Keratinocyte (primary cell): ENCODE data around the gene PTPRR. TPM values are rescaled to one million over a fixed set of nuclear protein-coding genes. Genes with fewer than 3 reads are reported as not detected.

Experiments
- DNase-seq: peaks from one replicate; pipeline ENCODE4 v3.0.0-alpha.2; 2011; ENCODE audit warnings: low read depth, missing footprints, low spot score
- FAIRE-seq: peaks from 2 replicates; lab custom pipeline; 2011; peaks lifted over from hg19 to GRCh38; lab: Jason Lieb, UNC
- H2AFZ ChIP-seq: 2 replicates; pipeline ENCODE4 v1.6.0; 2012; ENCODE audit warnings: low read length, control low read depth, inconsistent platforms; ENCODE audit not compliant: control insufficient read depth
- H3K27ac ChIP-seq: 2 replicates; pipeline ENCODE4 v1.5.1; 2011; ENCODE audit warnings: low read length; ENCODE audit not compliant: control insufficient read depth, insufficient read depth
- H3K27me3 ChIP-seq: 3 replicates; pipeline ENCODE4 v1.6.0; 2011; ENCODE audit warnings: low read length; ENCODE audit not compliant: control insufficient read depth, insufficient read depth; ENCODE audit errors: extremely low read depth
- H3K36me3 ChIP-seq, 2 experiments: 2 replicates in 1 of 2; 3 replicates in 1 of 2; pipeline ENCODE4 v1.5.1; 2011; ENCODE audit warnings: low read length in 2 of 2, mild to moderate bottlenecking in 1 of 2; ENCODE audit not compliant: control insufficient read depth in 2 of 2, insufficient read depth in 2 of 2; ENCODE audit errors: extremely low read depth in 1 of 2
- H3K4me1 ChIP-seq: 3 replicates; pipeline ENCODE4 v1.5.1; 2011; ENCODE audit warnings: low read length; ENCODE audit not compliant: control insufficient read depth, insufficient read depth; ENCODE audit errors: extremely low read depth
- H3K4me2 ChIP-seq: 3 replicates; pipeline ENCODE4 v1.6.0; 2011; ENCODE audit warnings: low read depth, low read length; ENCODE audit not compliant: control insufficient read depth, insufficient read depth; ENCODE audit errors: extremely low read depth
- H3K4me3 ChIP-seq, 3 experiments: fragments of 200-600 bp in 1 of 3; sonication (generic) in 1 of 3; 2 replicates in 2 of 3; 3 replicates in 1 of 3; pipeline ENCODE4 v1.5.1; 2011 to 2016; ENCODE audit warnings: low read length in 3 of 3, mild to moderate bottlenecking in 3 of 3, control low read depth in 2 of 3, inconsistent platforms in 1 of 3, low read depth in 1 of 3, mixed read lengths in 1 of 3, mixed run types in 1 of 3, moderate library complexity in 1 of 3; ENCODE audit not compliant: control insufficient read depth in 2 of 3, insufficient read depth in 2 of 3; ENCODE audit errors: extremely low read depth in 1 of 3
- H3K79me2 ChIP-seq: 2 replicates; pipeline ENCODE4 v1.6.0; 2012; ENCODE audit warnings: low read length; ENCODE audit not compliant: control insufficient read depth, insufficient read depth
- H3K9ac ChIP-seq: 3 replicates; pipeline ENCODE4 v1.6.0; 2011; ENCODE audit warnings: low read length; ENCODE audit not compliant: control insufficient read depth, insufficient read depth; ENCODE audit errors: extremely low read depth
- H3K9me1 ChIP-seq: 3 replicates; pipeline ENCODE4 v1.6.0; 2011; ENCODE audit warnings: low read length; ENCODE audit not compliant: control insufficient read depth, insufficient read depth; ENCODE audit errors: extremely low read depth
- H3K9me3 ChIP-seq: 2 replicates; pipeline ENCODE4 v1.5.1; 2012; ENCODE audit warnings: low read depth, low read length; ENCODE audit not compliant: control insufficient read depth
- H4K20me1 ChIP-seq: 3 replicates; pipeline ENCODE4 v1.6.0; 2011; ENCODE audit warnings: low read length; ENCODE audit not compliant: control insufficient read depth, insufficient read depth; ENCODE audit errors: extremely low read depth
- CTCF ChIP-seq, 3 experiments: IDR thresholded peaks in 1 of 3; conservative IDR thresholded peaks in 1 of 3; optimal IDR thresholded peaks in 1 of 3; 2 replicates in 2 of 3; 3 replicates in 1 of 3; pipeline versions ENCODE3 to v1.5.1; 2011; ENCODE audit warnings: low read length in 3 of 3, mild to moderate bottlenecking in 3 of 3, moderate library complexity in 2 of 3, control low read depth in 1 of 3, inconsistent platforms in 1 of 3; ENCODE audit not compliant: insufficient read depth in 2 of 3; ENCODE audit errors: extremely low read depth in 1 of 3
- EZH2 ChIP-seq: IDR thresholded peaks from one replicate; pipeline ENCODE4 v1.6.1; 2012; ENCODE audit warnings: inconsistent platforms, mild to moderate bottlenecking, low read length, moderate library complexity
- dilution Hi-C: fragments of 300-500 bp; cut with MboI; formaldehyde crosslinking; loops from one replicate; pipeline ENCODE4 v1.7.0; 2020; ENCODE audit warnings: low sequenced_read_pairs; ENCODE audit not compliant: extremely low pct_ligation_motif_present
- polyA plus RNA-seq, 5 experiments: library from polyadenylated mRNA; depleted of rRNA in 3 of 5; stranded (reverse) in 3 of 5; stranded (forward) in 1 of 5; unstranded in 1 of 5; fragments of >200 nt; gene quantifications; 1 replicate in 1 of 5; 2 replicates in 3 of 5; 3 replicates in 1 of 5; pipeline versions ENCODE4 v1.2.1 to v1.2.3, GENCODE V29; 2011 to 2012; ENCODE audit warnings: missing spikeins in 2 of 5, low read depth in 1 of 5, low replicate concordance in 1 of 5

Gene PTPRR
- polyA plus RNA-seq, 1 donor (not counting 4 experiments of a cell fraction or from before 2014, with no cell fraction given): 3.1 TPM

DNA sequence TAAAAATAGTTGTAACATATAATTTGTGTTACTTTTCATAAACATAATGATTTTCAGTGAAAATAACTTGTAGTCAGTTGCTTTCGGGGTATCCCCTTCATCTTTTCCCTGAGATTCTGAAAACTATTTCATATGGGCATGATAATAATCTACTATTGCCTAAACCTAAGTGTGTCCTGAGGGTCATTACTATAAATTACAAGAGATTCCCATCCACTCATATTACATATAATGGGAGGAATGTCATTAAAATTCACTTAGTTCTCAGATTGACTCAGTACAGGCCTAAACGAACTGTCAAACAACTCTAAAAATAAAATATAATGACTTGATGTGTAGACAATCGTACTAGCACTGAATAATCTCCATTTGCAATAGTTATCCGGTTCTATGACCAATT, 72.7 kb downstream of the PTPRR start:
- TF ChIP-seq EZH2 (no peak), CTCF (optimal IDR thresholded peaks at IDR 0.05 in 1 of 3, IDR thresholded peaks at IDR 0.05 in 1 of 3, conservative IDR thresholded peaks at IDR 0.05 in 1 of 3; ENCODE audit: extremely low read depth in 1 of 3, insufficient read depth in 2 of 3, low read length in 3 of 3) (no peak)
- no peak for DNase-seq
- dilution Hi-C loops: no loop called here

GRCh38 chr12:70845268-70845667, 75.3 kb downstream of the PTPRR start:
- H3K9me1 ChIP-seq: no peaks in the 10 kb centered on the region
- no peaks in the 10 kb centered on the region for H4K20me1 ChIP-seq
- H3K27me3 ChIP-seq: no peaks in the 10 kb centered on the region
- DNase-seq (no peak), FAIRE-seq (no peak)
- dilution Hi-C loops: no loop called here
- H3K4me1 ChIP-seq: no peaks in the 10 kb centered on the region
- H3K4me3 ChIP-seq: no peak overlapping the region
- no peak overlapping the region for H3K9ac ChIP-seq
- H3K79me2 ChIP-seq: no peaks in the 10 kb centered on the region
- H3K36me3 ChIP-seq: no peaks in the 10 kb centered on the region
- H3K9me3 ChIP-seq: no peaks in the 10 kb centered on the region
- H2AFZ ChIP-seq: no peak overlapping the region
- TF ChIP-seq EZH2: no peak
- no peak overlapping the region for H3K4me2 ChIP-seq
- no peak overlapping the region for H3K27ac ChIP-seq

More for the DNA sequence above, 72.7 kb downstream of the PTPRR start:
- no peaks in the 10 kb centered on the region for H3K4me1 ChIP-seq
- H2AFZ ChIP-seq: no peak overlapping the region
- no peaks in the 10 kb centered on the region for H3K9me3 ChIP-seq
- FAIRE-seq: no peak
- no peak overlapping the region for H3K9ac ChIP-seq
- H3K4me2 ChIP-seq: no peak overlapping the region
- H3K27ac ChIP-seq: no peak overlapping the region
- H4K20me1 ChIP-seq: no peaks in the 10 kb centered on the region
- H3K9me1 ChIP-seq: no peaks in the 10 kb centered on the region
- no peak overlapping the region for H3K4me3 ChIP-seq
- H3K79me2 ChIP-seq: no peaks in the 10 kb centered on the region
- H3K27me3 ChIP-seq: no peaks in the 10 kb centered on the region
- no peaks in the 10 kb centered on the region for H3K36me3 ChIP-seq

DNA sequence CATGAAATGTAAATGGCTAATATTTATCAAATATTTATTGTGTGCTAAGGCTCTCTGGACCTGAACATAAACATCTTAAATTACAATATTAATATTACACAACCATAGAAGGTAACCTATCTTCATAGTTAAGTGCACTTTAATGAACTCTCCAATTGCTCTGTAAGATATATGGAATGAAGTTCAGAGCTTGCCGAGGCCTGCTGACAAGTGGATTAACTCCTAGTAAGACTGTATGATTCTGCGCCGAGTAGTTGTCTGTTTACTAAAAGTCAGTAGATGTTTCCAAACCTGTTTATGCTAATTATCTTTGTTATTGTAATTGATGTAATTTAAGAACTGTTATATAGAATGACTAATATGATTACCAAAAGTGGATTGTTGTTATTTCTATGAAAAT, 77.2 kb downstream of the PTPRR start:
- no peak overlapping the region for H3K27ac ChIP-seq
- no peak overlapping the region for H3K4me2 ChIP-seq
- no peaks in the 10 kb centered on the region for H3K79me2 ChIP-seq
- no peaks in the 10 kb centered on the region for H3K9me3 ChIP-seq
- no peaks in the 10 kb centered on the region for H3K9me1 ChIP-seq
- TF ChIP-seq EZH2 (no peak), CTCF (optimal IDR thresholded peaks at IDR 0.05 in 1 of 3, IDR thresholded peaks at IDR 0.05 in 1 of 3, conservative IDR thresholded peaks at IDR 0.05 in 1 of 3; ENCODE audit: extremely low read depth in 1 of 3, insufficient read depth in 2 of 3, low read length in 3 of 3) (no peak)
- FAIRE-seq (no peak), DNase-seq (no peak)
- dilution Hi-C loops: no loop called here
- no peak overlapping the region for H2AFZ ChIP-seq
- H3K4me3 ChIP-seq: no peak overlapping the region
- H3K9ac ChIP-seq: no peak overlapping the region
- no peaks in the 10 kb centered on the region for H3K27me3 ChIP-seq
- no peaks in the 10 kb centered on the region for H3K4me1 ChIP-seq
- H3K36me3 ChIP-seq: no peaks in the 10 kb centered on the region
- H4K20me1 ChIP-seq: no peaks in the 10 kb centered on the region
